Measurements from ENCODE around the gene HMSD. TPM values are rescaled to one million over a fixed set of nuclear protein-coding genes. Genes with fewer than 3 reads are reported as not detected.

The HMSD gene
- polyA plus RNA-seq, 1 of the 3 experiments (the other 2 are of a cell fraction) = not detected

GRCh38 chr18:63947051-63947790 lies 1.9 kb upstream of the HMSD start:
- ChIA-PET POLR2A (no interaction called here), CTCF (no interaction called here)
- Histone ChIP-seq H3F3A (replicated peaks; ENCODE audit: insufficient read depth) (no peaks in the 10 kb centered on the region), H3K4me1 (ENCODE audit: control insufficient read depth in 1 of 2, insufficient read depth in 2 of 2, low read depth in 1 of 2, low read length in 1 of 2) (no peaks in the 10 kb centered on the region; a peak in 1 of 4 replicates), H3K9me2 (no peaks in the 10 kb centered on the region), H3K4me3 (ENCODE audit: low read depth in 2 of 2, low read length in 1 of 2) (no peak overlapping the region), H3K79me2 (ENCODE audit: insufficient read depth) (no peaks in the 10 kb centered on the region), H3K9ac (no peak overlapping the region), H3K27ac (ENCODE audit: low read depth in 2 of 2, low read length in 1 of 2) (no peak overlapping the region), H3K36me3 (replicated peaks in 1 of 2; ENCODE audit: control insufficient read depth in 1 of 2, insufficient read depth in 2 of 2, low read length in 1 of 2) (no peaks in the 10 kb centered on the region), H4K20me1 (ENCODE audit: insufficient read depth) (no peaks in the 10 kb centered on the region), H3K4me2 (no peak overlapping the region), H2AFZ (ENCODE audit: low read depth) (no peak overlapping the region), H3K27me3 (ENCODE audit: insufficient read depth) (0 out of 2 replicates have a peak, but pooled peaks cover 6% of the 10 kb centered on the region), H3K9me3 (no peaks in the 10 kb centered on the region)
- no peak for DNase-seq
- 28% methylated on average over 3 of the region's 3 CpGs for WGBS (ENCODE audit: low lambda C conversion rate)
- TF ChIP-seq FOSL2 (IDR thresholded peaks at IDR 0.05; ENCODE audit: borderline replicate concordance, low read depth) (no peak), RCOR1 (IDR thresholded peaks at IDR 0.05; ENCODE audit: low read length) (no peak)

GRCh38 chr18:63951302-63951705 lies 2.2 kb downstream of the HMSD start:
- TF ChIP-seq CTCF (IDR thresholded peaks at IDR 0.05) (peak; percentile 50; the same call in 1 of the 2 replicates), TCF12 (IDR thresholded peaks at IDR 0.05) (no peak), SIN3A (IDR thresholded peaks at IDR 0.05; ENCODE audit: borderline replicate concordance, low read depth, low read length) (no peak), GABPA (IDR thresholded peaks at IDR 0.05; ENCODE audit: low read depth) (no peak), NRF1 (IDR thresholded peaks at IDR 0.05; ENCODE audit: low read depth, low read length) (no peak), RFX5 (IDR thresholded peaks at IDR 0.05; ENCODE audit: low read length) (no peak)
- Histone ChIP-seq H3K9me2 (no peaks in the 10 kb centered on the region), H3K36me3 (replicated peaks in 1 of 2; ENCODE audit: control insufficient read depth in 1 of 2, insufficient read depth in 2 of 2, low read length in 1 of 2) (no peaks in the 10 kb centered on the region), H3K79me2 (ENCODE audit: insufficient read depth) (no peaks in the 10 kb centered on the region), H2AFZ (ENCODE audit: low read depth) (peak overlapping the region; percentile 4; the same call in 1 of the 2 replicates), H3K4me3 (ENCODE audit: low read depth in 2 of 2, low read length in 1 of 2) (no peak overlapping the region), H3K4me1 (ENCODE audit: control insufficient read depth in 1 of 2, insufficient read depth in 2 of 2, low read depth in 1 of 2, low read length in 1 of 2) (no peaks in the 10 kb centered on the region; a peak in 1 of 4 replicates), H3F3A (replicated peaks; ENCODE audit: insufficient read depth) (no peaks in the 10 kb centered on the region), H4K20me1 (ENCODE audit: insufficient read depth) (no peaks in the 10 kb centered on the region), H3K9me3 (no peaks in the 10 kb centered on the region), H3K27me3 (ENCODE audit: insufficient read depth) (peaks cover 8% of the 10 kb centered on the region; the same call in 1 of the 2 replicates), H3K9ac (no peak overlapping the region), H3K4me2 (no peak overlapping the region), H3K27ac (ENCODE audit: low read depth in 2 of 2, low read length in 1 of 2) (no peak overlapping the region)
- no peak for DNase-seq
- ChIA-PET POLR2A (no interaction called here), CTCF (interaction anchor here (0.6 kb wide), 1 partner anchor 75 kb away, joined by 3 read pairs; no protein-coding TSS in a partner anchor)
- WGBS (ENCODE audit: low lambda C conversion rate) = 43% methylated on average over 4 of the region's 4 CpGs

GRCh38 chr18:63953811-63954210 lies 4.7 kb downstream of the HMSD start:
- POLR2A ChIA-PET = no interaction called here
- Histone ChIP-seq H3K9me3 (no peaks in the 10 kb centered on the region), H3K9ac (no peak overlapping the region), H3K36me3 (replicated peaks in 1 of 2; ENCODE audit: control insufficient read depth in 1 of 2, insufficient read depth in 2 of 2, low read length in 1 of 2) (no peaks in the 10 kb centered on the region), H3K9me2 (no peaks in the 10 kb centered on the region), H3K4me2 (no peak overlapping the region), H3K4me3 (ENCODE audit: low read depth in 2 of 2, low read length in 1 of 2) (no peak overlapping the region), H2AFZ (ENCODE audit: low read depth) (no peak overlapping the region), H3K4me1 (ENCODE audit: control insufficient read depth in 1 of 2, insufficient read depth in 2 of 2, low read depth in 1 of 2, low read length in 1 of 2) (no peaks in the 10 kb centered on the region; a peak in 1 of 4 replicates), H3F3A (replicated peaks; ENCODE audit: insufficient read depth) (no peaks in the 10 kb centered on the region), H4K20me1 (ENCODE audit: insufficient read depth) (no peaks in the 10 kb centered on the region), H3K27ac (ENCODE audit: low read depth in 2 of 2, low read length in 1 of 2) (no peak overlapping the region), H3K79me2 (ENCODE audit: insufficient read depth) (no peaks in the 10 kb centered on the region), H3K27me3 (ENCODE audit: insufficient read depth) (peaks cover 8% of the 10 kb centered on the region; the same call in 1 of the 2 replicates)
- 29% methylated on average over 5 of the region's 5 CpGs for WGBS (ENCODE audit: low lambda C conversion rate)
- TF ChIP-seq ELF1 (IDR thresholded peaks at IDR 0.05) (no peak), FOSL2 (IDR thresholded peaks at IDR 0.05; ENCODE audit: borderline replicate concordance, low read depth) (no peak), MAX (IDR thresholded peaks at IDR 0.05; ENCODE audit: low read depth) (no peak), SIN3A (IDR thresholded peaks at IDR 0.05; ENCODE audit: borderline replicate concordance, low read depth, low read length) (no peak), PBX3 (IDR thresholded peaks at IDR 0.05) (no peak), TEAD4 (IDR thresholded peaks at IDR 0.05; ENCODE audit: borderline replicate concordance, insufficient read depth) (no peak), TCF12 (IDR thresholded peaks at IDR 0.05) (no peak), USF2 (IDR thresholded peaks at IDR 0.05; ENCODE audit: borderline replicate concordance, low read depth, low read length) (no peak)
- DNase-seq = no peak
- CTCF ChIA-PET = interaction anchor here (1.0 to 3.3 kb wide), 3 partner anchors 10 to 41 kb away, joined by 3 to 14 read pairs (median 13); no protein-coding TSS in a partner anchor
